22Rv1 (cell line): ENCODE results near the gene MRPL21.

ENCODE experiments used
- ZFX ChIP-seq: fragments of 450-650 bp; IDR thresholded peaks from 2 replicates; pipeline ENCODE4 v1.6.1; 2017; ENCODE audit warnings: antibody characterized with exemption, borderline replicate concordance
- TF ChIP-seq, protein P1 (sequence below): fragments of 450-650 bp; IDR thresholded peaks from 2 replicates; pipeline ENCODE4 v1.5.1; 2017; ENCODE audit warnings: mild to moderate bottlenecking

DNA sequence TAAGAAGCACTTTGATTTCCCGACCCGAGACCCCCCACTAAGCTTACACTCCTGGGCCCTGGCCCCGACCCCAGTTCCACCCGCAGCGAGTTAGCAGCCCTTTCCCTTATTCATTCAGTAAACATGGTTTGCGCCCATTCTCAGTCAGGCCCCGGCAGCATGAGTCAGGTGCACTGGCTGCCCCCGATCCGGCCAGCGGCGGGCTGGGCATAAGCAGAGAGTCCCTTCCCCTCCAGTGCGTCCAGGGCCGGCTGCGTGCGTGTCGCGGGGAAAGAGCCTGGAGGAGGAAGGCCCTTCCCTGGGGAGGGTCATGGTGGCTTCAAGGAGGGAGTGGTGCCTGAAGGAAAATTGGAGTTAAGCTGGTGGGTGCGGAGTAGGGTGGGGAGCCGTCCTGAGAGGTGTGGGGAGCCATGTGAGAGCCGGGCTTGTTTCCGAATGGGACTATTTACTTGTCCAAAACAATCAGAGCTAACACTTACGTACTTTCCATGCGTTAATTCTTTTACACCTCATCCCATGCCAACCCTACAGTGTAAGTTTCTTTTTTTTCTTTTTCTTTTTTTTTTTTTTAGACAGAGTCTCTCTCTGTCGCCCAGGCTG lies 716 bp upstream of the MRPL21 start:
- TF ChIP-seq, protein P1, sequence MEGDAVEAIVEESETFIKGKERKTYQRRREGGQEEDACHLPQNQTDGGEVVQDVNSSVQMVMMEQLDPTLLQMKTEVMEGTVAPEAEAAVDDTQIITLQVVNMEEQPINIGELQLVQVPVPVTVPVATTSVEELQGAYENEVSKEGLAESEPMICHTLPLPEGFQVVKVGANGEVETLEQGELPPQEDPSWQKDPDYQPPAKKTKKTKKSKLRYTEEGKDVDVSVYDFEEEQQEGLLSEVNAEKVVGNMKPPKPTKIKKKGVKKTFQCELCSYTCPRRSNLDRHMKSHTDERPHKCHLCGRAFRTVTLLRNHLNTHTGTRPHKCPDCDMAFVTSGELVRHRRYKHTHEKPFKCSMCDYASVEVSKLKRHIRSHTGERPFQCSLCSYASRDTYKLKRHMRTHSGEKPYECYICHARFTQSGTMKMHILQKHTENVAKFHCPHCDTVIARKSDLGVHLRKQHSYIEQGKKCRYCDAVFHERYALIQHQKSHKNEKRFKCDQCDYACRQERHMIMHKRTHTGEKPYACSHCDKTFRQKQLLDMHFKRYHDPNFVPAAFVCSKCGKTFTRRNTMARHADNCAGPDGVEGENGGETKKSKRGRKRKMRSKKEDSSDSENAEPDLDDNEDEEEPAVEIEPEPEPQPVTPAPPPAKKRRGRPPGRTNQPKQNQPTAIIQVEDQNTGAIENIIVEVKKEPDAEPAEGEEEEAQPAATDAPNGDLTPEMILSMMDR = no peak
- no peak for TF ChIP-seq ZFX
